ENCODE measurements around the gene RTP3.

RTP3 gene

DNA sequence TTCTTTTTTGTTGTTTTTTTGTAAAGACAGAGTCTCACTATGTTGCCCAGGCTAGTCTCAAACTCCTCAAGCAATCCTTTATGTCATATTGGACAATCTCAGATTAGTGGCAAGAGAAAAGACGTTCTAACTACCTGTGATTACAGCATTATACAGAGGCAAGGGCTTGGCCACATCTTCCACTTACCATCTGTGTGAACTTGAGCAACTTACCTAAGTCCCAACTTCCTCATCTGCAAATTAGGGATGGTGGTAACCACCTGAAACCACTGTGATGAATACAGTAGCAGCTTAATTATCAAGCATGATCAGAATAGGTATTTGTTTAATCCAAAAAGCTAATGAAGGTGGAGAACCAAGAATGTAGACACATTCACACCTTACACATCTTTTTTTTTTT lies 52.2 kb downstream of the RTP3 start:
- H3K4me3 Mint-ChIP-seq: no peak overlapping the region
- no peak overlapping the region for H3K27ac Mint-ChIP-seq
- H3K27me3 Mint-ChIP-seq (ENCODE audit: low read depth, poor library complexity): peaks cover 16% of the 10 kb centered on the region

More for the DNA sequence above, 52.2 kb downstream of the RTP3 start:
- TF ChIP-seq, protein P1, sequence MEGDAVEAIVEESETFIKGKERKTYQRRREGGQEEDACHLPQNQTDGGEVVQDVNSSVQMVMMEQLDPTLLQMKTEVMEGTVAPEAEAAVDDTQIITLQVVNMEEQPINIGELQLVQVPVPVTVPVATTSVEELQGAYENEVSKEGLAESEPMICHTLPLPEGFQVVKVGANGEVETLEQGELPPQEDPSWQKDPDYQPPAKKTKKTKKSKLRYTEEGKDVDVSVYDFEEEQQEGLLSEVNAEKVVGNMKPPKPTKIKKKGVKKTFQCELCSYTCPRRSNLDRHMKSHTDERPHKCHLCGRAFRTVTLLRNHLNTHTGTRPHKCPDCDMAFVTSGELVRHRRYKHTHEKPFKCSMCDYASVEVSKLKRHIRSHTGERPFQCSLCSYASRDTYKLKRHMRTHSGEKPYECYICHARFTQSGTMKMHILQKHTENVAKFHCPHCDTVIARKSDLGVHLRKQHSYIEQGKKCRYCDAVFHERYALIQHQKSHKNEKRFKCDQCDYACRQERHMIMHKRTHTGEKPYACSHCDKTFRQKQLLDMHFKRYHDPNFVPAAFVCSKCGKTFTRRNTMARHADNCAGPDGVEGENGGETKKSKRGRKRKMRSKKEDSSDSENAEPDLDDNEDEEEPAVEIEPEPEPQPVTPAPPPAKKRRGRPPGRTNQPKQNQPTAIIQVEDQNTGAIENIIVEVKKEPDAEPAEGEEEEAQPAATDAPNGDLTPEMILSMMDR (IDR thresholded peaks at IDR 0.05): no peak
- Mint-ChIP-seq H3K9me3 (peaks cover 14% of the 10 kb centered on the region), H3K36me3 (ENCODE audit: low read depth) (no peaks in the 10 kb centered on the region), H3K4me1 (no peaks in the 10 kb centered on the region)
- DNase-seq: no peak

Data from nephron progenitor cell (in vitro differentiated cells).